NCI-H146 treated with DMSO at 0.1 percent for 48 hours (cell line): ENCODE data around the gene RAMP1.

ENCODE experiments used
- DNase-seq: peaks from one replicate; lab custom pipeline; 2025; ENCODE audit not compliant: unreplicated experiment; lab: John Stamatoyannopoulos, UW

The RAMP1 gene

DNA sequence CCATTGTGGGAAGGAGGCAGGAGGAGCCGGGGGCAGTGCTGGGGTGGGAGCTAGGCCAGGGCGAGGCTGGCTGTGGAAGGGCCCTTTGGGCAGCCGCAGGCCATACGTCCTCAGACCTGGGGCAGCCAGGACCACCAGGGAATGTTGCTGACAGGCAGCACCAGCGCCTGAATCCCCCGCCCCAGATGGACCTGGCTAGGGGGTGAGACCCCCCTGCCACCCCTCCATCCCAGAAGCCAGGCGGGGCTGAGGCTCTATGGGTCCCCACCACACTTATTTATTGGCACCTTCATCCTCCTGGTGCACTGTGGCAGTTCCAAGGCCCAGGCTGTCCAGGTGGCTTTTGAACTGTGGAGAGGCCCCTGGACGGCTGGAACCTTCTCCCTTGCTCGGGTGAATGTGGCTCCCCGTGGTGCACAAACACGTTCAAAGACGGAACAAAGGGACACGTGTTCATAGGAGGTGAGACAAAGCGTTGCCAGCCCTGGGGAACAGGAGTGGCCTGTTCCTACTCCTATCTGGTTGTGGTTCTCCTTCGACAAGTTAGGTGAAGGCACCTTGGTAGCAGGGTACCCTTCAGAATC, 35.1 kb downstream of the RAMP1 start:
- DNase-seq, result no peak

DNA sequence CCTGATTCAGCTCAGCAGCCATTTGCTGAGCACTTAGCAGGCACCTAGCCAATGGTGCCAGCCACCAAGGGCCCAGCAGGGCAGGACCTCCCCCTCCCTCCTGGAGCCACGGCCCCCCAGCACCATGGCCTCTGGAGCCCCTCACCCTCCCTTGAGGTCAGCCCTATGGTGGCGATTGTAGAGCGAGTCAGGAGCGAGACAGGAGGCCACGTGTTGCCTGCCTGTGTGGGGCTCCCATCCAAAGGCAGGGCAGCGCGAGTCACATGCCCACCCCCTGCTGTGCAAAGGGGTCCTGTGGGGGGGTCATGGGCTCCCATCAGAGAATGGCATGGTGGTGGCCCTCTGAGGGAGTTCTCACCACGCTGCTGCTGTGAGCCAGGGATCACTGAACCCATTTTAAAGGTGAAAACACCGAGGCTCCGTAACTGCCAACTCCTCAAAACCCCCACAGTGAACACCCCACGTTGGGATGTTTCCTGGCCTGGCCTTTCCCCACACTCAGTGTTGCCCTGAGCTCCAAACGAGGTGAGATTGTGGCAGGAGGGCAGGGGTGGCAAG, 35.6 kb downstream of the RAMP1 start:
- no peak for DNase-seq

DNA sequence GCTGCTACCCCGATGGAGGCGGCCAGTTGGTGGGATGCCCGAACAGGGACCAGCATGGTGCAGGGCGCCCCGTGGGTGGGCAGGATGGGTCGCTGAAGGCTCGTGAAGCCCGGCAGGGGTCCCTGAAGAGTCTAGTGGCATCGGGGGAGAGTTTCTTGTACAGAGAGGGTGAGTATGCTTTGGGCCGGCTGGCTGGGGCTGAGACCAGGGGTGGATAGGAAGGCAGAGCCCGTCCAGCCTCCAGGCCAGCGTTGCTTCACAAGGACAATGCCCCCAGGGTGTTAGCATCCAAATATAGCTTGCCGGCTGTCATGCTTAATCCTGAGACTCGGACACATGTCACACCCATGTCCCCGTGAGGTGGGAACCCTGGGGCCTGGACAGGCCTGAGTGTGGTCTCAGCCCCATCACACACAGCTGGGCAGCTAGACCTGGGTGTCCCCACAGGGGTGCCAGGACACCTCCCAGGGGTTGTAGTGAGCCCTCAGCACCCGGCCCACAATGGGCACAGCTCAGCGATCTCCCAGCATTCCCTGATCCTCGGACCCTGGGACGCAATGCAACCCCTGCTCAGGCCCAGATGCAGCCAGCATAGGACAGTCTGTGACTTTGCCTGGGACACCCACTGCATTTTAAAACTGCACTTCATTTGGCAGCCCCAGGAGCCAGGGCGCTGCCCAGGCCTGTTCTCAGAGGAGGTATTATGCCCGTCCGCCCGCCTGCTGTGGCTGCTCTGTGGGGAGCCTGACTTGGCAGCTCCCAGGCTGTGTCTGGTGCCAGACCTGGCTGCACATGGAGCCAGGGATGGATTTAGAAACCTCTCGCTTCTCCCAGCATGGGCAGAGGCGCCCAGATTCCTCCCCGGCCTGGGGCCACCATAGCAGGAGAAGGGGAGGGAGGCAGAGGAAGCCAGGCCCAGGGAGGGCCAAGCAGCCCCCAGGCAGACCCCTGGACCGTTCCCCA, 36.4 kb downstream of the RAMP1 start:
- DNase-seq, result peak; percentile 20

DNA sequence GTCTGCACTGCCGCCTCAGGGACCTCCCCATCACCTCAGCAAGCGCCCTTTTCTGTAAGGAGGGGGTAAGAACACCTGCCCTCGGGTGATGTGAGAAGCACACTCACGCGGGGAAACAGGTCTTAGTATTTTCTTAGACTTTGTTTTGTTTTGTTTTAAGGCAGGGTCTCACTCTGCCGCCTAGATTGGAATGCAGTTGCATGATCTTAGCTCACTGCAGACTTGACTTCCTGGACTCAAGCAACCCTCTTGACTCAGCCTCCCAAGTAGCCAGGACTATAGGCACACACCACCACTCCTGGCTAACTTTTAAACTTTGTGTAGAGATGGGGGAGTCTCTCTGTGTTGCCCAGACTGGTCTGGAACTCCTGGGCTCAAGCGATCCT, 37.1 kb downstream of the RAMP1 start:
- DNase-seq, result no peak

DNA sequence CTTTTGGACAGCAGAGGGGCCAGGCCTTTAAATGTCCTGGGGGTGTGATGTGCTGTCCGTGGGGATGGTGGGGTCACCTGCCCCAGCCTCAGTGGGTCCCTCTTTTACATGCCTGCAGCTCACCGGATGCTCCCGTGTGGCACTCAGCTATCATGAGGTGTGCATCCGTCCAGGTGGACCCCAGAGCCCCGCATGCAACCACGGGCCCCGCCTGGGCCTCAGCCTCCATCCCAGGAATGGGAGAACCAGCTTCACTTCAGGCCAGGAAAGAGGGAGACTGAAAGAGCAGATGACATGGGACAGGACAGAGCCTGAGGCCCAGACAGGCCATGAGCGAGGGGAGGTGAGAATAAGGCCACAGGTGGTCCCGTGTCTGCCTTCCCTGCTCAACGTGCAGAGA, 37.5 kb downstream of the RAMP1 start:
- no peak for DNase-seq

DNA sequence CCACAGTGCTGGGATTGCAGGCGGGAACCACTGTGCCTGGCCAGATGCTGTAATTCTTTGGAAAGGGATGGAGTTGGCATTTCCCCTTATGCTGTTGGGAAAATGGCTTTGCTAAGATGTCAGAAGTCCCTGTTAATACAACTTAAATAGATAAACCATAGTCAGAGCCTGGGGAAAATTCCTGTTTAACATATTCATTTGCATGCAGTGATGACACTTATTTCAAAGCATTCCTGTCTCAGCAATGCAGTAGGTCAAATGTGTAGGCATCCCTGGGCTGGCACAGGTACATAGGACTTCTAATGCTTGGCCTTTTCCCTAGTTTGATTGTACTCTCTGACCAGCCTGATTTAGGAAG, 38.6 kb downstream of the RAMP1 start:
- DNase-seq, result no peak

DNA sequence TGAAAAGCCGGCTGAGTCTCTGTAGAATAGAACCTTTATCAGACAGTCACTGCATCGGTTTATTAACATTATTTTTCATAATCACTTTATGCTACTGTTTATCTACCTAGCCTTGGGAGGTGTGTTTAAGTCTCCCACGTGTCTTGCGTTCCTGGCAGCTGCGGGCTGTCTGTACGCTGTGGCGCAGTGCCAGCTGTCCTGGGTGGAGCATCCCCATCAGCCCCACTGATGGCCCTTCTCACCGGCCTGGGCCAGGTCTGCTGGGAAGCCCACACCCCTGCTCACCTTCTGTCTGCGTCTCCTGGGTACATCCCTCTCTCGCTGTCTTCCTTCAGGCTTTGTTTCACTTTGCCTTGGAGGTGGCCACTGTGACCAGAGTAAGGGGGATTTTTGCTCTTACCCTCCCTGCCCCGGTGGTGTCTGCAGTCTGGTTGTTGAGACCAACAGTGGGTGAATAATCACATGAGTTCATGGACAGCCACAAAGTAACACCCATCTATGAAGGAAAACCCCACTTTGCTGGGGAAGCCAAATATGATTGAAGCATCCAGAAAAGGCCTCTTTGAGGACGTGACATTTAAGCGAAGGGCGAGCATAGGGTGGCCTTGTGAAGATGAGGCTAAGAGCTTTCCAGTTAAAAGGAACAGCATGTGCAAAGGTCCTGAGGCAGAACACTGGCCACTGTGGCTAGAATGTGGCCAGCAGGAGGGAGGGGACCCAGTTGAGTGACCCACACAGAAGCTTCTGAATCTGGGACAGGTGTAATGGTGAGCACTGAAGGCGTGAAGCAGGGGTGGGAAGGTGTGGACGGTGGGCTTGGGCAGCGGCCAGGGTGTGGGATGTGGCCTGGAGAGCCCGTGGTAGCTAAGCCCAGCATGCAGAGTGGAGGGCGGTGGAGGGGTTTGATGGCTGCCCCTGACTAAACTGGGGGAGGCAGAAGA, 41.7 kb downstream of the RAMP1 start:
- DNase-seq, result peak; percentile 14

DNA sequence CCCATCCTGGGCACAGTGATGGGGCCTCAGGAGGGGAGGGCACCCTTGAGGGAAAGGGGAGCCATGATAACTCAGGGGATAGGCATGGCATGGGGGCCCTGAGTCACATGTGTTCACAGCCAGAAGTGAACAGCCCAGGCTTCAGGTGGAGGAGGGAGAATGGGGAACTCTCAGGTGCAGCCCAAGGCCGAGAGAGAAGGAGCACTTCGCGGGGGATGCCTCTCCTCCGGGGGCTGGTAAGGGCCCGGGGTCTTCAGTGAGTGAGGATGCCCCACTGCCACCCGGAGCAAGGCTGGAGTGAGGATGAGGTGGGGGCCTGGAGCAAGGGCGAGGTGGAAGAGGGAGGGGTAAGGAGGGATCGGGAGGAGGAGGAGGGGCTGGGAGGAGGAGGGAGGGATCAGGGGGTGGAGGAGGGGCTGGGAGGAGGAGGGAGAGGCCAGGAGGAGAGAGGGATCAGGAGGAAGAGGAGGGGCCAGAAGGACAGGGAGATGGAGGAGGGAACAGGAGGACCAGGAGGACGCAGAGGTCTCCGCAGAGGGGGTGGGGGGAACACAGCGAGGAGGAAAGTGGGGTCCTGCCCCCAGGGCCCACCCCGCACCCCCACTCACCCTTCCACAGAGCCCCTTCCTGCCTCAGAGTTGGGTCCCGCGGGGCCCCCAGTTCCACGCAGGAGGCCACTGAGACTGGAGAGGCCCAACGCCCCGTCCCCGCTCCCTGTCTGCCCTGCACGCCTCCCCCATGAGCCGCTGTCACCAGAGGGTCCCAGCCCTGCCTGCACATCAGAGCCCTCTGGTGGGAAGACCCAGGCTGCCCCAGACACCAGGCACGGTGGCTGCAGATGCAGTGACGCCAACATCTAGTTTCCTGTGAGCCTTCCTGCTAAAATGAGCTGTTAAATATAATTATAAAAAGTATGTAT, 42.8 kb downstream of the RAMP1 start:
- DNase-seq, result no peak

DNA sequence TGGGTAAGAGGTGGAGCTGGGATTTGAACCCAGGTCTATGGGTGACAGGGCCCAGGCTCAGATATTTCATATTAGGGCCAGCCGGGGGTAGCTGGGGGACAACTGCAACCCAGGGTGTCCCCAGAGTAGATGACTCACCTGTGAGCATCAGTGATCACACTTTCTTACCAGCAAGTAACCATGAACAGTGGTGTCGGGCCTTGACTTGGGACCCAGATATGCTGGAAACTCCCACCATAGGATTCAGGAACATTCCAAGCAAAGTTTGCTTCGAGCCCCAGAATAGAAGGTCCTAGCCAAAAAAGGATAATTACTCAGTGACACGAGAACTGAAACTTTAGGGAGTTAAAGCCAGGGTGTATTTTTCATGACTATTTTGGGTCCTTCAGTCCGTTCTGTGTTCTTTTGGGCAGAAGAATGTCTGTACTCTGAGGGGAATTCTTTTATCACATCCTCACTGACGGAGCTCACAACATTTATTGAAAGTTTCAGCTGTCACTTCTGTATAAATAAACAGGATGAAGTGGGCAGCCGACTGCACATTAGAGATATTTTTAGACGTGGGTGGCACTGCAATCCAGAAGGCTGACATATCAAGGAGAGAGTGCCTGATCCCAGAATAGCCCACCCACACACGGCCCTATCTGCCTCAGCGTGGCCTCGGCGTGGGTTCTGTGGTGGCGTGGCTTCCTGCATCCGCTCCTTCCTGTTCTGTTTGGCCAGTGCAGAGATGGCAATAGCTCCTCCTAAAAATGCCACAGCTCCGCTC, 45.6 kb downstream of the RAMP1 start:
- no peak for DNase-seq

DNA sequence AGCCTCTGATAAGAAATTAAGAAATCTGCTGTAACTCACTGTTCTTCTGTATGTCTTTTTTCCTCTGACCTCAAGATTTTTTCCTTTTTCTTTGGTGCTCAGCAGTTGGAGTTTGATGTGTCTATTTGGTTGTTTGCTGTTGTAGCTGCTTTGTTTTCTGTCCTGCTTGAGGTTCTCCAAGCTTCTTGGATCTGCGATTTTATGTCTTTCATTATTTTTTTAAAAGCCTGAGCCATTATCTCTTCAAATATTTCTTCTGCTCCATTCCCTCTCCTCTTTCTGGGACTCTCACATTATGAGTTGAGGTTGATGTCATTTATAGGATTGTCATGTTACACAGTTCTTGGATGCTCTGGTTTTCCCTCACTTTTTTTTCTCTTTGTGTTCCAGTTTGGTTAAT, 47.7 kb downstream of the RAMP1 start:
- DNase-seq, result no peak

DNA sequence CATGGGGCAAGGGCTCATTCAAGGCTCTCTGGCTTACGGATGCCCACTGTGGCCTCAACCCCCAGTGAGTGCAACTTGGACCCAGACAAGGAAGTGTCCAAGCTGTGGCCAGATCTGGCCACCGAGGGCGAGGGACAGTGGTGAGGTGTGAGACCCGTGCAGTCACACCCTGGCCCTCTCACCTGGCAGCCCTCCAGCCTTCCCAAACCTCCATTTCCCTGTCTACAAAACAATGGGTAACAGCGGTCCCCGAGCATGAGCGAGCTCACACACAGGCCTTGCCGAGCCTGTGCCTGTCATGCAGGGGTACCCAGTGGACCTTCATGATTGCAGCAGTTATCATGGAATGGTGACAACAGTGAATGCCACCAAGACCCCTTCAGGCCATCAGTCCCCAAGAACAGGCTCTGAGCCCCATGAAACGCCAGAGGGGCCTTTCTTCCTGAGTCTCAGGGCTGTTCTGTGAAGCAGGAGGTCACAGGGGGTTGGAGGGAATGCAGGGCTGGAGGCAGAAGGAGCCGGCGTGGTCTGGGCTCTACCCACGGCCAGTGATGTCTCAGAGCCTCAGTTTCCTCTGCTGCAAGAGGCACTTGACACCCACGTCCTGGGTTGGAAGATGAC, 49.8 kb downstream of the RAMP1 start:
- DNase-seq, result no peak

DNA sequence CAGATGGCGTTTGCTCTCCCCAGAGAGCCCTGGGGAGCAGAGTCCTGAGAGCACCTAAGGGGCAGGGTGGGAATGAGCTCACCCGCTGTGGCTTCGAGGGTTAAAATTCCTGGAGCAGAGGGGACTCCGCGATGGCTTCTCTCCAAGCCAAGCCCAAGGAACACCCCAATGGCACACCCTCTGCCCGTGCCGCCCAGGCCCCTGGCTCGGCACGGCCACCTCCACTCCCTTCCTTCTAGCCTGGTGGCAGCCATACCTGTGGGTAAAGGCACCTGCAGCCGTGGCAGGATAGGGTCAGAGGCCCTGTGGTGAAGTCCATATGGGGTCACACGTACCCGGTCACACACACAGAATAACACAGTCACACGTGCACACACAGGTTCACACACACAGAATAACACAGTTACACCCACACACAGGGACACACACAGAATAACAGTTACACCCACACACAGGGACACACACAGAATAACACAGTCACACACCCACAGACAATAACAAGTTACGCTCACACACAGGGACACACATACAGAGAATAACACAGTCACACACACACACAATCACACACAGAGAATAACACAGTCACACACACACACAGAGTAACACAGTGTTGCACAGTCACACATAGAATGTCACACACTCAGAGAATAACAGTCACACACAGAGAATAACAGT, 50.5 kb downstream of the RAMP1 start:
- DNase-seq, result no peak

DNA sequence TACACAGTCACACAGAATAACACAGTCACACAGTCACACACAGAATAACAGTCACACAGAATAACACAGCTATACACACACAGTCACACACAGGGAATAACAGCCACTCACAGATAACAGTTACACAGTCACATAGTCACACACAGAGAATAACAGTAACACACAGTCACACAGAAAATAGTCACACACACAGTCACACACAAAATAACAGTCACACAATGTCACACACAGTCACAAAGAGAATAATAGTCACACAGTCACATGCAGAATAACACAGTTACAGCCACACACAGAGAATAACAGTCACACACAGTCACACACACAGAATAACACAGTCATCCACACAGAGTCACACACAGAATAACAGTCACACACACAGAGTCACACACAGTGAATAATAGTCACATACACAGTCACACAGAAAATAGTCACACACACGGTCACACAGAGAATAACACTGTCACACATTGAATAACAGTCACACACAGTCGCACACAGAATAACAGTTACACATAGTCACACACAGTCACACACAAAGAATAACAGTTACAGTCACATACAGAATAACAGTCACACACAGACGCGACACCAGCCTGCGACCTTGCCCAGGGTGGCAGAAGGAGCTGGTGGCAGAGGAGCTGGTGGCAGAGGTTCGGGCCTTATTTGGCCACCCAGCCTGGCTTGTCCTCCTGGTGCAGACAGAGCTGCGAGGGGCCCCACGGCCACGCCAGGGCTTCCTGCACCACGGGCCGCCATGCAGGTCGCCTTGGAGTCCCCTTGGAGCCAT, 51.3 kb downstream of the RAMP1 start:
- no peak for DNase-seq

DNA sequence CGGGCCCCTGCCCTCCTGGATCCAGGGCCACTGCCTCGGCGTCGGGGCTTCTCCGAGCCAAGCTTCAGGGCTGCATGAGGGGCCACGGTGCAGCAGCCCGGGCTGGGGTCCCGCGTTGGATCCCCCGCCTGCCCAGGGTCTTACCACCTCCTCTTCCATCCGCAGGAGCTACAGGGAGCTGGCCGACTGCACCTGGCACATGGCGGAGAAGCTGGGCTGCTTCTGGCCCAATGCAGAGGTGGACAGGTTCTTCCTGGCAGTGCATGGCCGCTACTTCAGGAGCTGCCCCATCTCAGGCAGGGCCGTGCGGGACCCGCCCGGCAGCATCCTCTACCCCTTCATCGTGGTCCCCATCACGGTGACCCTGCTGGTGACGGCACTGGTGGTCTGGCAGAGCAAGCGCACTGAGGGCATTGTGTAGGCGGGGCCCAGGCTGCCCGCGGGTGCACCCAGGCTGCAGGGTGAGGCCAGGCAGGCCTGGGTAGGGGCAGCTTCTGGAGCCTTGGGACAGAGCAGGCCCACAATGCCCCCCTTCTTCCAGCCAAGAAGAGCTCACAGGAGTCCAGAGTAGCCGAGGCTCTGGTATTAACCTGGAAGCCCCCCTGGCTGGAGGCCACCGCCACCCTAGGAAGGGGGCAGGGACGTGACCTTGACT, 52.1 kb downstream of the RAMP1 start:
- DNase-seq, result no peak

DNA sequence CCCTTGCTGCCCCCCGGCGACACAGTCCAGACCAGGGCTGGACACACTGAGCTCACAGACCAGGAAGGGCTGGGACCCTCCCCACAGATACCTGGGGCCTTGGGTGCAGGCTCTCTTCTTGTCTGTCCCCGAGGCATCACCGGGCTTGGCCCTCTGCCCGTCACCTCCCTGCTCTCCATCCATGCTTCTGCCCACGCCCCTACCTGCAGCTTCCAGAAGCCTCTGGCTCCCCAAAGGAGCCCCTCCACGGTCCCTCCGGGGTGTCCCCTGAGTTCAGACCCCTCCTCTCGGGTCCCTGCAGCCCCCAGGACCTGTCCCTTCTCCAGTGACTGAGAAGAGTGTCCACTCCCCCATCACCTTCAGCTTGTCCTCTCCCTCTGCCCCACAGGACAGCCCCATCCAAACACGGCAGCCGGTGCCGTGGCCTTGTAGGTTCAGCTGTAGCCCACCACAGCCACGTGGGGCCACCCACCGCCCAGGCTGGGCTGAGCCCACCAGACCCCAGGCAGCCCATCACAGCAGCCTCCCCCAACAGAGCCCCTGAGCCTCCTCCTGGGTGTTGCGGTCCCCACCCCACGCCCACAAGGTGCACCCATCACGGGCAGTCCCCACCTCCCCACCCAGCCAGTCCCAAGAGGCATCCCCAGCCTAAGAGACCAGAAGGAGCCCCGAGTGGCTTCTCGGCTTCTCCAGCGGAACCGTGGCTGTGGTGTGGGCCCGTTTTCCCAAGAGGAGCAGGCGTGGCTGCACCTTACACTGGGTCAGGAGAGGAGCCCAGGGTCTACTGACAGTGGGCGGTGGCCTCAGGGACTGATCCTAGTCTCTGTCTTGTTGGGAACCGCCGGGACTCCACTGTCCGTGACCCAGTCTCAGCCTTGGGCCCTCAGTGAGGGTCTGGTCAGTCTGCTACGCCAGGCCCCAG, 53.1 kb downstream of the RAMP1 start:
- no peak for DNase-seq
